Measurements from ENCODE around the gene ATRX. TPM values are rescaled to one million over a fixed set of nuclear protein-coding genes. Genes with fewer than 3 reads are reported as not detected.

The ATRX gene
- polyA plus RNA-seq, 1 donor from 2014 or later = 64.0 TPM

- H3K79me2 ChIP-seq (replicated peaks; ENCODE audit: insufficient read depth, low read length) = no peaks in the 10 kb centered on the region
- no peaks in the 10 kb centered on the region for H3K27me3 ChIP-seq (ENCODE audit: insufficient read depth, low read depth, low read length)
- no peak overlapping the region for H3K4me2 ChIP-seq (ENCODE audit: low read length)
- no peak overlapping the region for H3K9ac ChIP-seq (ENCODE audit: low read length)
- no peaks in the 10 kb centered on the region for H3F3A ChIP-seq (ENCODE audit: insufficient read depth, low read length, poor library complexity, severe bottlenecking)
- no peak for TF ChIP-seq EZH2 (IDR thresholded peaks at IDR 0.05; ENCODE audit: borderline replicate concordance, insufficient read depth, low read length, poor library complexity, severe bottlenecking)
- TF ChIP-seq REST (IDR thresholded peaks at IDR 0.05; ENCODE audit: borderline replicate concordance) = no peak
- no peak for TF ChIP-seq TAF1 (IDR thresholded peaks at IDR 0.05; ENCODE audit: low read depth)
- no peak for TF ChIP-seq POLR2AphosphoS5 (IDR thresholded peaks at IDR 0.05)
- TF ChIP-seq EP300 (conservative IDR thresholded peaks at IDR 0.05; ENCODE audit: poor library complexity, severe bottlenecking) = no peak
- no peak for TF ChIP-seq CTCF (IDR thresholded peaks at IDR 0.05; ENCODE audit: poor library complexity, severe bottlenecking)
- no peak for TF ChIP-seq SMC3 (conservative IDR thresholded peaks at IDR 0.05; ENCODE audit: poor library complexity)
- no peak for TF ChIP-seq MXI1 (conservative IDR thresholded peaks at IDR 0.05; ENCODE audit: poor library complexity, severe bottlenecking)
- TF ChIP-seq RAD21 (conservative IDR thresholded peaks at IDR 0.05) = no peak
- H3K9me2 ChIP-seq (ENCODE audit: insufficient read depth, low read length) = no peaks in the 10 kb centered on the region
- no peak overlapping the region for H2AFZ ChIP-seq (ENCODE audit: low read depth, low read length)
- H3K27ac ChIP-seq (ENCODE audit: low read length) = no peak overlapping the region
- H4K20me1 ChIP-seq (ENCODE audit: insufficient read depth) = no peaks in the 10 kb centered on the region
- H3K4me3 ChIP-seq (ENCODE audit: low read length) = no peak overlapping the region
- no peaks in the 10 kb centered on the region for H3K36me3 ChIP-seq (ENCODE audit: insufficient read depth, low read length)
- H3K9me3 ChIP-seq (ENCODE audit: low read length) = no peaks in the 10 kb centered on the region
Observed at GRCh38 chrX:77510007-77510406, 276.0 kb downstream of the ATRX start.

- TF ChIP-seq RAD21 (conservative IDR thresholded peaks at IDR 0.05) (no peak), EZH2 (IDR thresholded peaks at IDR 0.05; ENCODE audit: borderline replicate concordance, insufficient read depth, low read length, poor library complexity, severe bottlenecking) (no peak), CTCF (IDR thresholded peaks at IDR 0.05; ENCODE audit: poor library complexity, severe bottlenecking) (no peak), MXI1 (conservative IDR thresholded peaks at IDR 0.05; ENCODE audit: poor library complexity, severe bottlenecking) (no peak), POLR2AphosphoS5 (IDR thresholded peaks at IDR 0.05) (no peak), TAF1 (IDR thresholded peaks at IDR 0.05; ENCODE audit: low read depth) (no peak), EP300 (conservative IDR thresholded peaks at IDR 0.05; ENCODE audit: poor library complexity, severe bottlenecking) (no peak), SMC3 (conservative IDR thresholded peaks at IDR 0.05; ENCODE audit: poor library complexity) (no peak), REST (IDR thresholded peaks at IDR 0.05; ENCODE audit: borderline replicate concordance) (no peak)
- Histone ChIP-seq H3K36me3 (ENCODE audit: insufficient read depth, low read length) (no peaks in the 10 kb centered on the region), H3K4me2 (ENCODE audit: low read length) (no peak overlapping the region)
Observed at GRCh38 chrX:77505227-77505626, 280.8 kb downstream of the ATRX start.

More at GRCh38 chrX:77505227-77505626, 280.8 kb downstream of the ATRX start:
- Histone ChIP-seq H3K27me3 (ENCODE audit: insufficient read depth, low read depth, low read length) (no peaks in the 10 kb centered on the region), H3K79me2 (replicated peaks; ENCODE audit: insufficient read depth, low read length) (no peaks in the 10 kb centered on the region), H3K27ac (ENCODE audit: low read length) (no peak overlapping the region), H3K9me2 (ENCODE audit: insufficient read depth, low read length) (no peaks in the 10 kb centered on the region), H3F3A (ENCODE audit: insufficient read depth, low read length, poor library complexity, severe bottlenecking) (no peaks in the 10 kb centered on the region), H3K9ac (ENCODE audit: low read length) (no peak overlapping the region), H2AFZ (ENCODE audit: low read depth, low read length) (no peak overlapping the region), H3K4me3 (ENCODE audit: low read length) (no peak overlapping the region), H4K20me1 (ENCODE audit: insufficient read depth) (no peaks in the 10 kb centered on the region), H3K9me3 (ENCODE audit: low read length) (no peaks in the 10 kb centered on the region)
